AG09319 (cell line): ENCODE data around the gene KCNIP4.

Experiments
- DNase-seq: peaks from one replicate; pipeline ENCODE4 v3.0.0-alpha.2; 2010; ENCODE audit warnings: low read depth; ENCODE audit errors: extremely low read depth
- CTCF ChIP-seq: IDR thresholded peaks from 2 replicates; pipeline ENCODE4 v1.5.1; 2011; ENCODE audit warnings: low read depth, mild to moderate bottlenecking, inconsistent platforms, low read length, moderate library complexity

KCNIP4 gene

GRCh38 chr4:21733894-21734630 lies 214.5 kb downstream of the KCNIP4 start:
- DNase-seq, result no peak
- no peak for TF ChIP-seq CTCF

- DNase-seq, result no peak
- no peak for TF ChIP-seq CTCF
Observed at GRCh38 chr4:21728304-21728703, 220.3 kb downstream of the KCNIP4 start.

- TF ChIP-seq CTCF, result no peak
- no peak for DNase-seq
Observed at GRCh38 chr4:21726255-21726815, 222.2 kb downstream of the KCNIP4 start.

- TF ChIP-seq CTCF, result no peak
- DNase-seq, result no peak
Observed at GRCh38 chr4:21722157-21722839, 226.3 kb downstream of the KCNIP4 start.

GRCh38 chr4:21716531-21716930 lies 232.0 kb downstream of the KCNIP4 start:
- no peak for TF ChIP-seq CTCF
- DNase-seq, result no peak

- no peak for DNase-seq
- no peak for TF ChIP-seq CTCF
Observed at GRCh38 chr4:21710179-21710835, 238.3 kb downstream of the KCNIP4 start.

GRCh38 chr4:21709761-21710160 lies 238.8 kb downstream of the KCNIP4 start:
- no peak for DNase-seq
- TF ChIP-seq CTCF, result no peak
